SU-DHL-6 (cell line): ENCODE data around the gene INAFM2.

Source experiments
- CTCF ChIP-seq: fragments of 200-600 bp; sonication (generic); IDR thresholded peaks from one replicate; pipeline ENCODE4 v1.5.1; 2017; ENCODE audit warnings: antibody characterized with exemption, mild to moderate bottlenecking, low read length, moderate library complexity; ENCODE audit not compliant: insufficient read depth, poor library complexity, severe bottlenecking
- EZH2phosphoT487 ChIP-seq: fragments of 200-600 bp; sonication (generic), shearing (Covaris generic); conservative IDR thresholded peaks from 2 replicates; pipeline ENCODE4 v1.6.1; 2018; ENCODE audit warnings: mild to moderate bottlenecking, antibody characterized with exemption, low read length, moderate library complexity, mixed read lengths

GRCh38 chr15:40293905-40294895 is 29.3 kb upstream of the INAFM2 start:
- TF ChIP-seq CTCF (no peak), EZH2phosphoT487 (no peak)
